ENCODE data around the gene CXXC5.
"Not testable (repeated sequence)": the region's sequence is repeated elsewhere in the genome, so short reads cannot be mapped to it uniquely, and the experiment has no call there.

The CXXC5 gene

GRCh38 chr5:139648205-139649081 is at the start of gene CXXC5:
Gene CXXC5 (plus strand): TSS chr5:139648349. CDS start chr5:139680524, 32,175 bp downstream.
- peak; percentile 87 for DNase-seq

DNA sequence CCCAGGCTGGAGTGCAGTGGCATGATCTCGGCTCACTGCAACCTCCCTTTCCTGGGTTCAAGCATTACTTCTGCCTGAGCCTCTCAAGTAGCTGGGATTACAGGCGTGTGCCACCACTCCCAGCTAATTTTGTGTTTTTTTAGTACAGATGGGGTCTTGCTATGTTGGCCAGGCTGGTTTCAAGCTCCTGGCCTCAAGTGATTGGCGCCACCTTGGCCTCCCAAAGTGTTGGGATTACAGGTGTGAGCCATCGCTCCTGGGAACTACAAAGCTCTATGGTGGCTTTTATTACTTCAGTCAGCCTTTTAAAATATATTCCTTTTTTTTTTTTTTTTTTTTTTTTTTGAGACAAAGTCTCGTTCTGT is 49.6 kb upstream of the CXXC5 start:
- DNase-seq, result not testable (repeated sequence)

- no peak for DNase-seq
Measured at GRCh38 chr5:139600336-139600949, 47.7 kb upstream of the CXXC5 start.

DNA sequence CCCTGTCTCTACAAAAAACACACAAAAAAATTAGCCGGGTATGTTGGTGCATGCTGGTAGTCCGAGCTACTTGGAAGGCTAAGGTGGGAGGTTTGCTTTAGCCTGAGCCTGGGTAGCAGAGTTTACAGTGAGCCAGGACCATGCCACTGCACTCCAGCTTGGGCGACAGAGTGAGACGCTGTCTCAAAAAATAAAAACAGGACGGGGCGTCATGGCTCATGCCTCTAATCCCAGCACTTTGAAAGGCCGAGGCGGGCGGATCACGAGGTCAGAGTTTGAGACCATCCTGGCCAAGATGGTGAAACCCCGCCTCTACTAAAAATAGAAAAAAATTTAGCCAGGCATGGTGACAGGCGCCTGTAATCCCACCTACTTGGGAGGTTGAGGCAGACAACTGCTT is 46.7 kb upstream of the CXXC5 start:
- no peak for DNase-seq

- DNase-seq, result not testable (repeated sequence)
Measured at GRCh38 chr5:139601948-139602347, 46.2 kb upstream of the CXXC5 start.

GRCh38 chr5:139605887-139606286 is 42.3 kb upstream of the CXXC5 start:
- DNase-seq, result no peak

DNA sequence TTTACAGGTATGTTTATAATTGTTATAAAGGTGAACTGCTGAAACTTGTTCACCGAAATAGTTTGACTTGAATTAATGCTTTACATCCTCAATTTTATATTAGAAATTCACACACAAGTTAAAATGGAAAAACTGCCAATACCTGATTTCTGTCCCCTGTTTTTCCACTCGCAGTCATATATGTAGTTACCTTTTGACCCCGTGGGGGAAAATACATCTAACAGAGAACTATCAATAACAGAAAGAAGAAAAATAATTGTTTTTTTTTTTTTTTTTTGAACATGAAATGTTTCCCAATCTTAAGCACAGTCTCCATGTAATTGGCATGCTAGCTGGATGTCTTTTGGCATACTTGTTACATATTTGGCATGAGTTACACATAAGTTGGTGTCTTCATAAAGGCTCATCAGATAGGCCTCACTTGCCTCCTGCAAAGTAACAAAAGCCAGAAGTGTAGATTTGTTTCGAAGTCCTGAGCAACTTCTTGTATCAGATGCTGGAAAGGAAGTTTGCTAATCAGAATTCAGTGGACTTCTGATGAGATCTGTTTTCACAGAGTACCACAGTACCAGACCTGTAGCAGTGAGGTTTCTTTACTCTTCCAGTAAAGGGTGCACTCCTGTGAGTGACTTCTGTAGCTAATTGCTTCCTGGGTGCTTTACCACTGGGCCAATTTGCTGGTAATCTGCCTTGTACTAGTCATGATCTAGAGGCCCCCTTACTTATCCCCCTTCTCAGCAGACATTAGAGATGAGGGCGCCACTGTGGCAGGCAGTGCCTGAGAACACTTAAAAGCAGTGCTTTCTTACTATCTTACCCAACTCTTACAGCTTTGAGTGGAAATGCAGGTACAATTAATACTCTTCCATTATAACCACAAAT is 36.2 kb upstream of the CXXC5 start:
- DNase-seq, result no peak

DNA sequence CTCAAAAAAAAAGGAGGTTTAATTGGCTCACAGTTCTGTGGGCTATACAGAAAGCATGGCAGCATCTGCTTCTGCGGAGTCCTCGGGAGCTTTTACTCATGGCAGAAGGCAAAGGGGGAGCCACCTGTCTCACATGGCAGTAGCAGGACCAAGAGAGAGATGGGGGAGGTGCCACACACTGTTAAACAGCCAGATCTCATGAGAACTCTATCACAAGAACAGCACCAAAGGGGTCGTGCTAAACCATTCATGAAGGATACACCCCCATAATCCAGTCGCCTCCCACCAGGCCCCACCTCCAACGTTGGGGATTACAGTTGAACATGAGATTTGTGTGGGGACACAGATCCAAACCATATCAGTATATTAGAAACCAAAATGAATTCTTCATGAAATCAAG is 28.3 kb upstream of the CXXC5 start:
- no peak for DNase-seq

- DNase-seq, result not testable (repeated sequence)
Measured at GRCh38 chr5:139625398-139625797, 22.8 kb upstream of the CXXC5 start.

DNA sequence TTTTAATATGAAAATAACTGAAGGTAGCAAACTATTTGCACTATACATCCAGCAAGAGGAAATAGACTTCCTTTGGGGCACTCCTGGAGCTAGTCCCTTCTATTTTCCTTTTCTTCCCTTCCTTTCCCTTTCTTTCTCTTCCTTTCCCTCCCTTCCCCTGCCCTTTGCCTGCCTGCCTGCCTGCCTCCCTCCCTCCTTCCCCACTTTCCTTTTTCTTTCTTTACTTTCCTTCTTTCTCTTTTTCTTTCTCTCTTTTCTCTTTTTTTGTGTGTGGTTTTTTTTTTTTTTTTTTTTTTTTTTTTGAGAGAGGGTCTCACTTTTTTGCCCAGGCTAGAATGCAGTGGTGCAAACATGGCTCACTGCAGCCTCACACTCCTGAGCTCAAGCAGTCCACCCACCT is 17.3 kb upstream of the CXXC5 start:
- no peak for DNase-seq

GRCh38 chr5:139631520-139632165 is 16.5 kb upstream of the CXXC5 start:
- DNase-seq, result no peak

DNA sequence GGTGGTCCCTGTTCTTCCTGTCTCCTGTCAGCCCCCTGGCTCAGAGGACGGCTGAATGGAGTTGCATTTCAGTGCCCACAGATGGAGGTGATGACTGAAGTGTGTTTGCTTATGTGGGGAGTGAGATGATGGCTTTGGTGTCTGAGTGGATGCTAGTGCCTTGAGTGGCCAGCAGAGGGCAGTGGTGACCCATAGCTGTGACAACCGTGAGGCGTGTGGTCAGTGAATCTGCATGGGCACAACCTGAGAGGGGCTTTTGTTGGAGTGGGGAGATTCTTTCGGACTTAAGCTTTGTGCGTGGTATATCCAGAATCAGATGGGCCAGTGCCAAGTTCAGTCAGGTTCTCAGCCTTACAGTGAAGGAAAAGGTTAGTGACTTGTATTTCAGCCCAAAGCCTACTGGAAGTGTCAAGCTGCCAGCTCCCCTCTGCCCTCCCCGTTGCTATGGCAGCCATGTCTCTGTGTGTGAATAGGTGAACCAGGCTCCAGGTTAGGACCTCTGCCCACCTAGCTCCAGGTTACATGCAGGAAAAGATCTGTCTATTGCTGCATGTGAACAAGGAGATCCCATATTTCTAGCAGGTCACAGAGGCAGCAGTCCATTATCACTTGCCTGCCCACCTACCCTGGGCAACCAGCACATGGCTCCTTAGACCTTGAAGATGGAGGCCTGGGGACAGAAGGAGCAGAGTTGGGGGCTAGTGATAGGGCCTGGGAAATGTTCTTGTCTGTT is 14.7 kb upstream of the CXXC5 start:
- peak; percentile 68 for DNase-seq

DNA sequence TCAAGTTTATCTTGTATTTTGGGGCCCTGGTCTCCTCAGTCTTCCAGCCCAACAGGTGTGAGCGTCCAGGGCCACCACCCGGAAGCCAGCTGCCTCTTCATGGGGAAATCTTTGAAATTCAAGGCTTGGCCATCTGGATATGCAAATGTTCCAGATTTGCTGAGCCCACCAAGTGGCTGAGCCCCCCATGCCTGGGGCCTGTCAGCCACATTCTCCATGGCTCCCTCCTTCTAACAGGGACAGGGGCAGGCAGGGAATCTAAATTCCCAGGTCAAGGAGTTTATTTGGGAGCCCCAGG is 14.2 kb upstream of the CXXC5 start:
- DNase-seq, result no peak

GRCh38 chr5:139634541-139634940 is 13.6 kb upstream of the CXXC5 start:
- no peak for DNase-seq

DNA sequence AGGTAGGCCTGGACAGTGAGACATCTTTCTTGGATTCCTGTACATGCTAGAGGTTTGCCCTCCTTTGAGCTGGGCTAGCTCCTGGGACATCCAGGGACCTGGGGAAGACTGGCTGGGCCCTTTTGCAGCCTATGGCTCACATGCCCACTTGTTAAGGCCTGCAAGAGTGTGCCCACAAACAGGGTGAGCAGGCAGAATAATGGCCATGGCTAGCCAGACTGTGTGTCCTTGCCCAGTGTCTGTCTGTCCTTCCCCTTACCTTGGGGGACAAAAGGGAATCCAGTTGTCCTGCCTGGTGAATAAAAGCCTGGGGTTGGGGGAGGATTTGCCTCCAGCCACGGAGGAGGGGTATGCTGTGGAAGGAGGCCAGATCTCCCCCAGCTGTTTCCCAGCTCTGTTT is 13.0 kb upstream of the CXXC5 start:
- DNase-seq, result no peak

DNA sequence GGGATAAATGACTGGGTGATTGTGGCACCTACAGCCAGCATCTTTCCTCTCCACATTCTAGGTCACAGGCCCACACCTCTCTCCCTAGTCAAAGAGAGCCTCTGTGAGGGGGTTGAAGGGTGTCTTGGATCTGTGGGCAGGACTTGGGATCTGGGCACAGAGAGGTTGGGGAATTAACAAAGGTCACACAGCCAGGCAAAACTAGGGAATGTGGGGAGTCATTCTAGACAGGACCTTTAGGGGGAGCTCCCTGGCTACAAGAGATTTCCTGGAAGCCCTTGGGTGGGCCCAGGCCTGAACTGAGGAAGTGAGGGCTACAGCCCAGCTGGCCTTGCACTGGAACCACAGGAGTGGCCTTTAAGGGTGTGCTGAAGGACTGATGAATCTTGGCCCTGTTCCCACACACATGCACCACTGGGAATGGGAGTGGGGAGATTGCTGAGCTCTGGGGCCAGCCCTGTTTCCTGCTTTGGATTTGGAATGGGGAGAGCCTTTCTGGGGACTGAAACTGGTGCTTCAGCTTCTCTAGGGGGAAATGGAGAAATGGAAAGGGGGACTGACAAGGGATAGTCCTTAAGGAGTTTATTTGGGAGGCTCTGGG is 12.4 kb upstream of the CXXC5 start:
- DNase-seq, result peak; percentile 84

DNA sequence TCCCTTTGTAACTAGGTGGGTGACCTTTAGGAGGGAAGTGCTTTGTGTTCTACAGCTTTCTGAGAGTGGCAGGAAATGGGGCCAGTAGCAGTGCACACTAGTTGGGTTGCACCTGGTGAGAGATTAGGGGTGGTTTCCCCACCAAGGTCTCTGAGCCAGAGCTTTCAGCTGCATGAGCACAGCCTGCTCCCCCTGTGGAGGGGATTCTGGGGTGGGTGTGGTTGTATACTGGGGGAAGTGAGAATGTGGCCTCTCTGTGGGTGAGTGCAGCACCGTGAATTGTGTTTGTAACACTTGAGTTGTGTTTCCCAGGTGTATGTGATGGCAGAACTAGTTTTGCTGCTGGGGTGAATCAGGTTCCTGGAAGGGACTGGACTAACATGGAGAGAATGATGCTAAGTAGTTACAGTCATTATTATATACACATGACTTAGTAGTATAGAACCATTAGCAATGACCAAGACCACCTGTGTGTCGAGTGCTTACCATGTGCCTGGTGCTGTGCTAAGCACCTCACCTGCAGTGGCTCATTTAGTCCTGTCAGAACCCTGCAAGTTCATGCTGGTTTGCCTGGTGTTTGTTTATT is 11.8 kb upstream of the CXXC5 start:
- peak; percentile 68 for DNase-seq

DNA sequence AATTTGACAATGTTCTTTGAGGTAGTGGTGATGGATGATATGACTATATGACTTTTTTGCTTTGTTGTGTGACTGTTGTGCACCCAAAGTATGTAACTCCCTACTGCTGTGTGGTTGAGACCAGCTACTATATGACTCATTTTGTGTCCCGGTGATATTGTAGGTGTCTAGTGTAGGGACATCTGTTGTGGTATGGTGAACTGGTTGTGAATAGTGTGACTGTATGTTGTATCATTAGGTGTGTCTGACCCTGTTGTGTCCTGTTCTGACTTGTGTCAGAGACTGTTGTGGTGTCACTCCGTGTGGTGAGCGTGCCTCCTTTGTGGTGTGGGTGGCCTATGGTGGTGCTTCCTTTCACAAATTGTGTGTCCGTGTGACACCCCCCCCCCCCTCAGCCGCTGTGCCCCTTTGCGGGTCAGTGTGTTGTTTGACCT is 11.2 kb upstream of the CXXC5 start:
- no peak for DNase-seq

DNA sequence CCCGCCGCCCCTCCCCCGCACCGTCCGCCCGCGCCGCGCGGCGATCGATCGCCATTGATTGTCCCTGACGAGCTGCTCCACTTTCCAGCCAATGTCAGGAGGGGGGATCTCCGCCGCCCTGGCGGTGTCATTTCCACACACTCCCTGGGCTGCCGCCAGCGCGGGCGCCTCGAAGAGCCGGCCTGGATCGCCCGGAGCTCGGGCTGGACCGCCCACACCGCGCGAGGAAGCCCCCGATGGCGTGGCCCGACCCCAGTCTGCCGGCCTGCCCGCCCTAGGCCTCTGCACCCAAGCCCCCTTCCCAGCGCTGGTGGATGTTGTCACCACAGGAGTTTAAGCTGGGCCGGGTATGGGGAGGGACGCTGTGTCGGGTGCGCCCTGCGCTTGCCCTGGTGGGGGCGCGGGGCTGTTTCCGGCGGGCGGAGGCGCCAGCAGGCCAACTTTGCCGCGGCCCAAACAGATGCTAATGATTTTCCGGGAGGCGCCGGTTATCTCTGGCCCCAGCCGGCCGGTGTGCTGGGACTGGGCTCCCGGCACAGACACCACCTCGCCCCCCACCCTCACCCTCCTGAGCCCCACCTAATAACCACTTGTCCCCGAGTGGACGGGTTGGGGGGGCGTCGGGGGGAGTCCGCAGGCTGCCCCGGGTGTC is 10.6 kb upstream of the CXXC5 start:
- DNase-seq, result peak; percentile 79

DNA sequence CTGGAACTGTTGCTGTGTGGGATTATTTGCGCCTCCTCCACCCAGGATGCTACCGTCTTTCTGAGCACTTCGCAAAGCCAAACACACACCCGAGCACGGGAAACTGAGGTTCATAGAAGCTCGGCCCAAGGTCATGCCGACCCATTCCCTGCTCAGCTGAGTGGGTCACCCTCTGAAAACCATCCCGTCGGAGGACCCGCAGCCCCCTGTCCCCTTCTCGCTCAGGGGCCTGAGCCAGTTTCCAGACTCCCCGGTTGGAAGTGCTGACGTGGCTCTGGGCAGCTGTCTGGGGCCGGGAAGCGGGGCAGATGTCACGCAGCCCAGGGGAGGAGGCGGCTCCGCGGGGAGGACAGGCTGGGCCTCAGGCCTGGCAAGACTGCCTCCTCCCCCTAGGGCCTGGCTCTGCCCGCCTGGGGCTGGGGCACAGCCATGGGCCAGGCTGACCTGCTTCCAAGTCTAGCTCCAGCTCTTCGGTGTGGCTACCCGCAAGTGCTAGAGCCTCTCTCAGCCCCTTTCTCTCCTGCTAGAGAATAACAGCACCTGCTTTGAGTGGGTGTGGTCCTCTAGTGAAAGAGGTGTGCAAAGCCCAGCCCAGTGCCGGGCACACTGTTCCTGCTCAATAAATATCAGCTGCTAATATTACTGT is 9.9 kb upstream of the CXXC5 start:
- peak; percentile 49 for DNase-seq

Data from COR-L47 (cell line).